Mesothelial cell of epicardium (in vitro differentiated cells): ENCODE measurements around the gene YBX1. TPM values are rescaled to one million over a fixed set of nuclear protein-coding genes. Genes with fewer than 3 reads are reported as not detected.
"Not testable (repeated sequence)": the region's sequence is repeated elsewhere in the genome, so short reads cannot be mapped to it uniquely, and the experiment has no call there.

Experiments
- DNase-seq, 2 experiments: peaks; one replicate each; pipeline ENCODE4 v3.0.0; 2021; ENCODE audit warnings: low spot score in 2 of 2; ENCODE audit not compliant: unreplicated experiment in 2 of 2
- H3K27ac Mint-ChIP-seq: 2 replicates; pipeline ENCODE4 v1.8.0; 2021; ENCODE audit warnings: mixed read lengths
- H3K27me3 Mint-ChIP-seq: 2 replicates; pipeline ENCODE4 v1.8.0; 2021; ENCODE audit warnings: low read depth, mixed read lengths
- H3K36me3 Mint-ChIP-seq: 2 replicates; pipeline ENCODE4 v1.8.0; 2021; ENCODE audit warnings: mixed read lengths
- H3K4me1 Mint-ChIP-seq: 2 replicates; pipeline ENCODE4 v1.8.0; 2021; ENCODE audit warnings: mixed read lengths
- H3K4me3 Mint-ChIP-seq: 2 replicates; pipeline ENCODE4 v1.8.0; 2021; ENCODE audit warnings: mild to moderate bottlenecking, moderate library complexity, mixed read lengths
- H3K9me3 Mint-ChIP-seq: 2 replicates; pipeline ENCODE4 v1.8.0; 2021; ENCODE audit warnings: mixed read lengths
- total RNA-seq: library from RNA; stranded (reverse); gene quantifications from 3 replicates; pipeline ENCODE4 v1.2.1, GENCODE V29; 2021
- TF ChIP-seq, protein P1 (sequence below): fragments of 200-600 bp; sonication (generic); IDR thresholded peaks from one replicate; pipeline ENCODE4 v1.5.0; 2021; ENCODE audit warnings: antibody characterized with exemption; ENCODE audit not compliant: unreplicated experiment

The YBX1 gene
- total RNA-seq, 1 donor from 2014 or later, result 405 TPM

DNA sequence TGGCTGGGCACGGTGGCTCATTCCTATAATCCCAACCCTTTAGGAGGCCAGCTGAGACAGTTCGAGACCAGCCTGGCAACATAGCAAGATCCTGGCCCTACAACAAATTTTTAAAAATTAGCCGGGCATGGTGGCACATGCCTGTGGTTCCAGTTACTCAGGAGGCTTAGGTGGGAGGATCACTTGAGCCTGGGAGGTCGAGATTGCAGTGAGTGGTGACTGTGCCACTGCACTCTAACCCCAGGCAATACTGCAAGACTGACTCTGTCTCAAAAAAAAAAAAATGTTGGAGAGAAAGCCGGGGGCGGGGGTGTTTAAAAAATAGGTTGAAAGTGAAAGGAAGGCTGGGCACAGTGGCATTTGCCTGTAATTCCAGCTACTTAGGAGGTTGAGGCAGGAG lies 41.3 kb downstream of the YBX1 start:
- TF ChIP-seq, protein P1, sequence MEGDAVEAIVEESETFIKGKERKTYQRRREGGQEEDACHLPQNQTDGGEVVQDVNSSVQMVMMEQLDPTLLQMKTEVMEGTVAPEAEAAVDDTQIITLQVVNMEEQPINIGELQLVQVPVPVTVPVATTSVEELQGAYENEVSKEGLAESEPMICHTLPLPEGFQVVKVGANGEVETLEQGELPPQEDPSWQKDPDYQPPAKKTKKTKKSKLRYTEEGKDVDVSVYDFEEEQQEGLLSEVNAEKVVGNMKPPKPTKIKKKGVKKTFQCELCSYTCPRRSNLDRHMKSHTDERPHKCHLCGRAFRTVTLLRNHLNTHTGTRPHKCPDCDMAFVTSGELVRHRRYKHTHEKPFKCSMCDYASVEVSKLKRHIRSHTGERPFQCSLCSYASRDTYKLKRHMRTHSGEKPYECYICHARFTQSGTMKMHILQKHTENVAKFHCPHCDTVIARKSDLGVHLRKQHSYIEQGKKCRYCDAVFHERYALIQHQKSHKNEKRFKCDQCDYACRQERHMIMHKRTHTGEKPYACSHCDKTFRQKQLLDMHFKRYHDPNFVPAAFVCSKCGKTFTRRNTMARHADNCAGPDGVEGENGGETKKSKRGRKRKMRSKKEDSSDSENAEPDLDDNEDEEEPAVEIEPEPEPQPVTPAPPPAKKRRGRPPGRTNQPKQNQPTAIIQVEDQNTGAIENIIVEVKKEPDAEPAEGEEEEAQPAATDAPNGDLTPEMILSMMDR, result no peak
- H3K27ac Mint-ChIP-seq, result no peak overlapping the region
- H3K36me3 Mint-ChIP-seq, result peaks cover 17% of the 10 kb centered on the region
- H3K9me3 Mint-ChIP-seq, result peaks cover 9% of the 10 kb centered on the region
- H3K27me3 Mint-ChIP-seq, result no peaks in the 10 kb centered on the region
- DNase-seq, result no peak
- no peak overlapping the region for H3K4me3 Mint-ChIP-seq
- no peaks in the 10 kb centered on the region for H3K4me1 Mint-ChIP-seq

- not testable (repeated sequence) for H3K4me1 Mint-ChIP-seq, H3K4me3 Mint-ChIP-seq, DNase-seq, H3K9me3 Mint-ChIP-seq, H3K27me3 Mint-ChIP-seq, H3K27ac Mint-ChIP-seq
- peaks cover 11% of the 10 kb centered on the region for H3K36me3 Mint-ChIP-seq
These were observed 43.6 kb downstream of the YBX1 start for GRCh38 chr1:42725820-42726219.

DNA sequence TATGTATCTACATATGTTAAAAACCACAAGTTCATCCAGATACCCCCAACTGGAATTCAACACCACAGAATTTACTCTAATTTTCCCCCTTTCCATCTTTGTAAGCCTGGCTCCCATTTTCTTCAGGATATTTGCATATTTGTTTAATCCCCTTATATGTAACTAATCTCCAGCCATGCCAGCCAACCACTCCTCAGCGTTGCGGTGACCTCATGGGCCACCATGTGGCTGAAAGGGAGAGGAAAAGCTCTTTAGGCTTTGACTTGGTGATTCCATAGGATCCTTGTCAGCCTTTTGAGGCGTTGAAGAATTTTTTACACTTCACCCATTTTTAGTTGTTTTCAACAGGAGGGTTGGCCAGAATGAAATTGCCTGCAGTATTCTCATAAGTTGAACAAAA lies 47.8 kb downstream of the YBX1 start:
- TF ChIP-seq, protein P1, result no peak
- no peaks in the 10 kb centered on the region for H3K27me3 Mint-ChIP-seq
- no peaks in the 10 kb centered on the region for H3K9me3 Mint-ChIP-seq
- H3K4me1 Mint-ChIP-seq, result no peaks in the 10 kb centered on the region
- no peak overlapping the region for H3K27ac Mint-ChIP-seq
- H3K36me3 Mint-ChIP-seq, result no peaks in the 10 kb centered on the region
- no peak overlapping the region for H3K4me3 Mint-ChIP-seq
- no peak for DNase-seq

DNA sequence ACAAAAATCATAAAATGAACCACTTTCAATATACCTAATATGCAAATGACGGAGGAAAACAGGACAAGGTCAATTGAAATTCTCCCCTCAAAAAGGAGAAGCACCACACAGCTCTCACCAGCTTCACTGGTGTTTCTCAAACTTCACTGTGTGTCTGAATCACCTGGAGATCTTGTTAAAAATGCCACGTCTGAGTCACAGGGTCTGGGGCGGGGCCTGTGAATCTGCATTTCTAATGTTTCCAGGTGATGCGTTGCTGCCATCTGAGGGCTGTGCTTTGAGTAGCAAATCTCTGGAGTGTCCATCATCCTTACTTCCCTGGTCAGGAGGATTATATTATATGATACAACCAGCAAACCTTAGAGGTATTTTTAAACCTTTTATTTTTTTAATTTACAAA lies 48.8 kb downstream of the YBX1 start:
- TF ChIP-seq, protein P1, result no peak

GRCh38 chr1:42731585-42731984 lies 49.4 kb downstream of the YBX1 start:
- Mint-ChIP-seq H3K27me3 (no peaks in the 10 kb centered on the region), H3K4me3 (no peak overlapping the region), H3K4me1 (no peaks in the 10 kb centered on the region), H3K36me3 (no peaks in the 10 kb centered on the region), H3K27ac (no peak overlapping the region), H3K9me3 (no peaks in the 10 kb centered on the region)
- DNase-seq, result no peak
- TF ChIP-seq, protein P1, result no peak

More for the DNA sequence above, 48.8 kb downstream of the YBX1 start:
- no peak overlapping the region for H3K4me3 Mint-ChIP-seq
- no peak overlapping the region for H3K27ac Mint-ChIP-seq
- no peak for DNase-seq
- no peaks in the 10 kb centered on the region for H3K9me3 Mint-ChIP-seq
- no peaks in the 10 kb centered on the region for H3K27me3 Mint-ChIP-seq
- no peaks in the 10 kb centered on the region for H3K4me1 Mint-ChIP-seq
- no peaks in the 10 kb centered on the region for H3K36me3 Mint-ChIP-seq

- Mint-ChIP-seq H3K9me3 (no peaks in the 10 kb centered on the region), H3K27me3 (no peaks in the 10 kb centered on the region), H3K36me3 (no peaks in the 10 kb centered on the region), H3K27ac (no peak overlapping the region), H3K4me3 (no peak overlapping the region), H3K4me1 (no peaks in the 10 kb centered on the region)
- TF ChIP-seq, protein P1, result no peak
- no peak for DNase-seq
These were observed 50.0 kb downstream of the YBX1 start for GRCh38 chr1:42732126-42732680.
